Loucy (cell line): ENCODE measurements around the gene SIPA1L2.

Source experiments
- H2AFZ ChIP-seq: fragments of 200-600 bp; sonication (generic); 2 replicates; pipeline ENCODE4 v1.6.0; 2016; ENCODE audit warnings: antibody characterized with exemption, mild to moderate bottlenecking, low read length, moderate library complexity
- H3F3A ChIP-seq: fragments of 200-600 bp; 2 replicates; pipeline ENCODE4 v1.6.0; 2016; ENCODE audit warnings: antibody characterized with exemption, low read depth, mild to moderate bottlenecking
- H3K27me3 ChIP-seq: fragments of 200-600 bp; sonication (generic); 2 replicates; pipeline ENCODE4 v1.6.1; 2014; ENCODE audit warnings: low read length, mild to moderate bottlenecking; ENCODE audit not compliant: insufficient read depth, poor library complexity, severe bottlenecking
- H3K36me3 ChIP-seq: fragments of 200-600 bp; sonication (generic); 2 replicates; pipeline ENCODE4 v1.6.1; 2016; ENCODE audit warnings: low read length; ENCODE audit not compliant: insufficient read depth
- H3K4me1 ChIP-seq: fragments of 200-600 bp; sonication (generic); 2 replicates; pipeline ENCODE4 v1.5.1; 2014; ENCODE audit warnings: low read length, mild to moderate bottlenecking; ENCODE audit not compliant: insufficient read depth, poor library complexity, severe bottlenecking
- H3K4me2 ChIP-seq: fragments of 200-600 bp; sonication (generic); 2 replicates; pipeline ENCODE4 v1.6.0; 2014; ENCODE audit warnings: antibody characterized with exemption, low read length, low read depth, mild to moderate bottlenecking; ENCODE audit not compliant: poor library complexity, severe bottlenecking
- H3K4me3 ChIP-seq: fragments of 200-600 bp; sonication (generic); 2 replicates; pipeline ENCODE4 v1.5.1; 2014; ENCODE audit warnings: low read length, mild to moderate bottlenecking, mixed read lengths; ENCODE audit not compliant: poor library complexity, severe bottlenecking
- H3K79me2 ChIP-seq: fragments of 200-600 bp; sonication (generic); 2 replicates; pipeline ENCODE4 v1.6.1; 2014; ENCODE audit warnings: low read length; ENCODE audit not compliant: insufficient read depth
- H3K9ac ChIP-seq: fragments of 200-600 bp; sonication (generic); 2 replicates; pipeline ENCODE4 v1.6.0; 2014; ENCODE audit warnings: mild to moderate bottlenecking, low read depth, low read length, moderate library complexity; ENCODE audit not compliant: poor library complexity, severe bottlenecking
- H3K9me2 ChIP-seq: fragments of 200-600 bp; sonication (generic); replicated peaks from 2 replicates; pipeline ENCODE4 v1.6.1; 2016; ENCODE audit warnings: low read depth, low read length, mixed read lengths
- H3K9me3 ChIP-seq: fragments of 200-600 bp; sonication (generic); 2 replicates; pipeline ENCODE4 v1.6.1; 2014; ENCODE audit warnings: mild to moderate bottlenecking, antibody characterized with exemption, low read length, low read depth; ENCODE audit not compliant: insufficient read depth
- H4K20me1 ChIP-seq: fragments of 200-600 bp; sonication (generic); 2 replicates; pipeline ENCODE4 v1.6.0; 2014; ENCODE audit warnings: antibody characterized with exemption, low read length, mild to moderate bottlenecking; ENCODE audit not compliant: insufficient read depth, poor library complexity, severe bottlenecking
- CTCF ChIP-seq: fragments of 200-600 bp; sonication (generic); conservative IDR thresholded peaks from 2 replicates; pipeline ENCODE4 v1.5.1; 2014; ENCODE audit warnings: mild to moderate bottlenecking, antibody characterized with exemption, low read length
- EZH2phosphoT487 ChIP-seq: fragments of 200-600 bp; IDR thresholded peaks from 2 replicates; pipeline ENCODE4 v1.6.1; 2018; ENCODE audit warnings: antibody characterized with exemption, mild to moderate bottlenecking, moderate library complexity, borderline replicate concordance

SIPA1L2 gene

GRCh38 chr1:232643251-232643650 lies 13.3 kb upstream of the SIPA1L2 start:
- Histone ChIP-seq H3K9me2 (no peaks in the 10 kb centered on the region), H3K4me1 (peaks cover 6% of the 10 kb centered on the region), H4K20me1 (no peaks in the 10 kb centered on the region), H2AFZ (no peak overlapping the region), H3K9me3 (no peaks in the 10 kb centered on the region), H3K79me2 (no peaks in the 10 kb centered on the region), H3K4me2 (no peak overlapping the region), H3K36me3 (no peaks in the 10 kb centered on the region), H3K4me3 (no peak overlapping the region), H3K27me3 (no peaks in the 10 kb centered on the region), H3K9ac (no peak overlapping the region), H3F3A (no peaks in the 10 kb centered on the region)
- peak; percentile 48 for TF ChIP-seq CTCF
- TF ChIP-seq EZH2phosphoT487, result no peak

GRCh38 chr1:232641507-232641906 lies 11.6 kb upstream of the SIPA1L2 start:
- H3K4me1 ChIP-seq, result peaks cover 6% of the 10 kb centered on the region

GRCh38 chr1:232636799-232637198 lies 6.9 kb upstream of the SIPA1L2 start:
- no peaks in the 10 kb centered on the region for H3F3A ChIP-seq
- TF ChIP-seq EZH2phosphoT487 (no peak), CTCF (no peak)
- no peak overlapping the region for H2AFZ ChIP-seq
- H3K36me3 ChIP-seq, result no peaks in the 10 kb centered on the region
- H3K4me2 ChIP-seq, result no peak overlapping the region
- no peaks in the 10 kb centered on the region for H3K79me2 ChIP-seq
- no peaks in the 10 kb centered on the region for H3K9me2 ChIP-seq
- H3K4me3 ChIP-seq, result no peak overlapping the region
- H3K27me3 ChIP-seq, result no peaks in the 10 kb centered on the region
- no peaks in the 10 kb centered on the region for H4K20me1 ChIP-seq
- H3K9me3 ChIP-seq, result no peaks in the 10 kb centered on the region
- H3K9ac ChIP-seq, result no peak overlapping the region
- H3K4me1 ChIP-seq, result peaks cover 27% of the 10 kb centered on the region

More at GRCh38 chr1:232641507-232641906, 11.6 kb upstream of the SIPA1L2 start:
- no peak overlapping the region for H3K4me2 ChIP-seq
- H3K9me2 ChIP-seq, result no peaks in the 10 kb centered on the region
- no peaks in the 10 kb centered on the region for H3F3A ChIP-seq
- H2AFZ ChIP-seq, result no peak overlapping the region; the same call in 1 of the 2 replicates
- no peak overlapping the region for H3K4me3 ChIP-seq
- H4K20me1 ChIP-seq, result no peaks in the 10 kb centered on the region
- H3K27me3 ChIP-seq, result no peaks in the 10 kb centered on the region
- TF ChIP-seq EZH2phosphoT487 (no peak), CTCF (no peak)
- H3K79me2 ChIP-seq, result no peaks in the 10 kb centered on the region
- no peak overlapping the region for H3K9ac ChIP-seq
- H3K9me3 ChIP-seq, result no peaks in the 10 kb centered on the region
- no peaks in the 10 kb centered on the region for H3K36me3 ChIP-seq
